ENCODE data around the gene AFM. TPM values are rescaled to one million over a fixed set of nuclear protein-coding genes. Genes with fewer than 3 reads are reported as not detected.

Gene AFM
- total RNA-seq, 1 donor from 2014 or later: not detected

DNA sequence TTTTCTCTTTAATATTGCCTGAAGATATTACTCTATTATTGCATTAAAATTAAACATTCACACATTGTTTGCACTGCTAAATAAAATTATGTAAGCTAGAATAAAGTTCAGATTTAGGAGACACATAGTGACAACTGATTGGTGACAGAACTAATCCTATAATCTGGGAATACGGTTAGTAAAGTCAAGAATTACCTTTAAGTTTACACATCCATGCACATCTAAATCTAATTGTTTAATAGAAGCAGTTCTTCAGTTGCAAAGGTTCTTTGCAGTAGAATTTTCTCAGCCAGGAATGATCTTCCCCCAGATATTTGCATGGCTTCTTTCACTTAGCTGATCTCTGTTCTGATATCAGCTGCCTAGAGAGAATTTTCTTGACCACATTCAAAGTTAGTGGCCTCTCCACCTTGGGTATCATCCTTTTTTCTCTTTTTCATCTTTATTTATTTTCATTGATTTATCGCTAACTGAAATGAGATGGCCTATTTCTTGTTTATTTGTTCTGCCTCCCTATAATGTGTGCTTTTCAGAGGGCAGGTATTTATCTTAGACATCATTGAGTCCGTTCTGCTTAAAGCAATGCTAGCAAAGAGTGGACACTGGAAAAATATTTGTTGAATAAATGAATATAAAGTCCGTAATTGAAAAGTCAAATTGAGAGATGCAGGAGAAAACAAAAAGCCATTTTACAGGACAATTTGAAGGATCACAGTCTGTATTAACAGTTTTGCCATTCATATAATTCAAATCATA is 32.9 kb upstream of the AFM start:
- no peak for DNase-seq (ENCODE audit: low read depth, low spot score)

DNA sequence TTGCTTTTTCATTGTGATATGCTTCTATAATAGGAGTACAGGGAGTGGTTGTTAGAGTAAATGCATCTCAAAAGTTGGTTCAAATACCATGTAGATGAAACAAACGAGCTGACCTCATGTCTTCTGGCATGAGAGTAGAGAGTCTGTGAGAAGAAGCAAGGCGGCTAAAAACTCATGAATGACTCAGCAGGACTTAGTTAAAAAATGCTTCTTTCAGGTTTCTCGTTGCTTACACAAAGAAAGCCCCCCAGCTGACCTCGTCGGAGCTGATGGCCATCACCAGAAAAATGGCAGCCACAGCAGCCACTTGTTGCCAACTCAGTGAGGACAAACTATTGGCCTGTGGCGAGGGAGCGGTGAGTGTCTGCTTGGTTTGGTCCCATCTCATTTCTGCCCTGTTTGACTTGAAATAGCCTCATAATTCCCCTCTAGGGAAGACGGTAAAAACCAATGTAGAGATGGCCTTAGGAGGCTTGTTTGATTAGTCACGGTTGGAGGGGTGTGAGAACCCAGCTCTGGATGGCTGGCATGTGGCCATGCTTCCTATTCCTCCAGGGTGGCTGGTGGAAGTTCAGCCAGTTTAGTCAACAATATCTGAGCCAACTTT is 31.0 kb upstream of the AFM start:
- no peak for DNase-seq (ENCODE audit: low read depth, low spot score)

DNA sequence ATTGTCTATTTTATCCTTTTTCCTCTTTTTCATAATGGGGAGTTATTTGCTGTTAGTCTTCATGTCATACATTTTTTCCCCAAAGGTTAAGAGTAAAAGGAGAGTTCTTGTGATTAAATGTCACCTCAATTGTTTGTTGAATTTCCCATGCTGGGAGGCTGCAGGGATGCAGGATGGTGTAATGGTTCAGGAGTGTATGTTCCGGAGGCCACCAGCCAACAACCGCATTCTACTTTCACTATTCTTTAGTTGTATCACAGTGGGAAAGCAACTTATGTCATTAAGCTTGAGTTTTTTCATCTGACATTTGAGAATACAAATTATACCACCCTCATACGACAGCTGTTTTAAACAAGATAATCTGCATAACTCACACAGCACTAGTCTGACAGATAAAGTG is 30.1 kb upstream of the AFM start:
- DNase-seq (ENCODE audit: low read depth, low spot score): no peak

DNA sequence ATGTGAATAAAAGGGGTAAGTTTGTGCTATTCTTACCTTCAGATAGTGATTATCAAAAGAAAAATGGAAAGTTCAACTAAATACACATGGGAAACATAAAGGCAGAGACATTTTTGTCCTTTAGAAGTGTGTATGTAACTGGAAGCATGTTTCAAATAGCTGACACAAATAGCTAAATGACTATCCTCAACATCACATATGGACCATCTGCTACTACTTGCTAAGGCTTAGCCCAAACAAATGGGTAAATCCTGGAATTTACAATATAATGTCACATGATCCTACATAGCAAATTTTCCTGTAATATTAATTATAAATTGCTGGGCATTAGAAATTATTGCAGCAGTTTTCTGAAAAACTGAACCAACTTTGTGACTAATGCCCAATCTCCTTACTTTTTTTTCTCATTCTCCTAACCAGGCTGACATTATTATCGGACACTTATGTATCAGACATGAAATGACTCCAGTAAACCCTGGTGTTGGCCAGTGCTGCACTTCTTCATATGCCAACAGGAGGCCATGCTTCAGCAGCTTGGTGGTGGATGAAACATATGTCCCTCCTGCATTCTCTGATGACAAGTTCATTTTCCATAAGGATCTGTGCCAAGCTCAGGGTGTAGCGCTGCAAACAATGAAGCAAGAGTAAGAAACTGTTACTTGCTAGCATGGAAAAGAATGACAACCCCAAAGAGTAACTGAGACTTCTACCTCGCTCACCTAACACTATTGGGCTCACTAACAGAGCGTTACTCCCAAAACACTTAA is 29.4 kb upstream of the AFM start:
- DNase-seq (ENCODE audit: low read depth, low spot score): no peak

DNA sequence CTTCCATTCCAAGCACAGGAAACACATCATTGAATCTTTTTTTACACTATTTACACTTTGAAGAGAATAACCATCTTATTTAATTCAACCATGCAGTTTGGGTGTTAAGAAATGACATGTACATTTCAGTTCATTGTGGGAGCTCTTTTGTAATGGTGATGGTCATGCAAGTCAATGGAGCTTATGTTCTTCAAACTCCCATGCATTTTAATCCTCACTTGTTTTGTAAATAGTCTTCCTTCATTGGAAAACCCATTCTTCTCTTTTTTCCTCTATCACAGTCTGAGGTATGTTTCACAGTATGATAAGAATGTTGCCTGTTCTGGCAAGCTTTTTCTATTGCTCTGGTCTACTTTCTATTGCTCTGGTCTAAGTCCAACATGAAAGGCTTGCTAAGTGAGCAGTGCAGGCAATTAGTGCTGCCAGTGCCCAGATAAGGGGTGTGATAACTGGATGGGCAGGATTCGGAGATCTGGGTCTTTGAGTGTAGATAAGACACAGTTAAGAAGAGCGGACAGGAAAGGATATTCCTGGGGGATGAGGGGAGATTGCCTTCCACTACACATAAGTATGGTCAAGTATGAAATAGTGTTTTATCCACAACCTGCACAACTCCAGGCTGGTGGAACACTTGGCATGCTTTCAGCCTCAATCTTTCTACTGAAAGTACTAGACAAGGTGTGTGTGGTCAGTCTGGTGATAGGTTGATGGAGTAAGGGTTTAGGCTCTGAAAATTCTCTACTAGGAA is 28.4 kb upstream of the AFM start:
- no peak for DNase-seq (ENCODE audit: low read depth, low spot score)

DNA sequence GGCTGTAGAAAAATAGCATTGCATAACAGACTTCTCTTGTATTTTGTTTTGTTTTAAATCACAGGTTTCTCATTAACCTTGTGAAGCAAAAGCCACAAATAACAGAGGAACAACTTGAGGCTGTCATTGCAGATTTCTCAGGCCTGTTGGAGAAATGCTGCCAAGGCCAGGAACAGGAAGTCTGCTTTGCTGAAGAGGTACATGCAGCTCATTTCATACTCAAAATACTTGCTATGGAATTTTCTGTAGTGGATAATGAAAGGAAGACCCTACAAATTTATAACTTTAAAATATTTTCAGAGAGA is 27.9 kb upstream of the AFM start:
- DNase-seq (ENCODE audit: low read depth, low spot score): no peak

DNA sequence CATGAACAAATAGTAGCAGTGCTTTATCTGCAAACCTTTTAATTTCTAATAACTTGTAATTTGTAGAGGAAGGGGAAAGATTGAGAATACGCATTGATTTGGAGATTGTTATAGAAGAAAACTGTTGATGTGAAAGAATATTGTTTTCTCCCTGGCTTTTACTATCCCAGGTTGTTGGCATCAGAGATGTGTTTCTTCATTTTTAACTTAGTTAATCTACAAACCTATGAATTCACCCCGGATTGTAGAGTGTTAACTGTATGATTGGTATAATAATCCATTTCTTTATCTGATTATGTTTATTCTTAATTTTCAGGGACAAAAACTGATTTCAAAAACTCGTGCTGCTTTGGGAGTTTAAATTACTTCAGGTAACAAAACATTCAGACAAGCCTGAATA is 26.6 kb upstream of the AFM start:
- no peak for DNase-seq (ENCODE audit: low read depth, low spot score)

DNA sequence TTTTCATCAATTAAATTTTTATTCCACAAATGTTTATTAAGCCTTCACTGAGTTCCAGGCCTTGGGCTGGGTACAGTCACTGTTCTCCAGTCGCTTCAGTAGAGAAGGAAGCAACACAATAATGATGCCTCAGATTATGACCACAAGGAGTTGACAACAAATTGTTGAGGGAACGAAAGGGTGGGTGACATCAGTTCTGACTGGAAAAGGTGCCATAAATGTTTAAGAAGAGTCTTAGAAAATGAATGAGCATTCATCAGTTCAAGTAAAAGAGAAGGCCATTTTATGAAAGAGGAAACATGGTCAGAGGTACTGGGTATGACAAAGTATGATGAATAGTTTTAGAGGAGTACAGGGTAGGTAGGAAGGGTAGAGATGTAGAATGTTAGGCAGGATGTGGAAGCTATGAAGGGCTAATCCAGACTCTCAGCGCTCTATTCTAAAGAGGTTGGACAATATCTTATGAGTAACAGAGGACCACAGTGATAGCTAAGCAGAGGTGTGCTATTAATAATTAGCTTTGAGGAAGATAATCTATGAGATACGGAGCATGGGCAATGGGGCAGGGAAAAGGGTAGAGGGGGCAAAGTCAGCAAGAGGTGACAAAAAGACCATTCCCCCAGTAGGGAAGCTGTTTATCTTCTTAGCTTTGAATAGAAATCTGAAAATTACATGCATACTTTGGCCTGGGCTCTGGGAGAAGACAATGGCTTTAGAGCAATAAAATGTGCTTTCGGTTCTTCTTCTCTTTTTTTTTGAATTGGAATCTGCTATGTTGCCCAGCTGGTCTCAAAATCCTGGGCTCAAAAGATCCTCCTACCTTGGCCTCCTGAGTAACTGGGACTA is 25.1 kb upstream of the AFM start:
- DNase-seq (ENCODE audit: low read depth, low spot score): no peak

DNA sequence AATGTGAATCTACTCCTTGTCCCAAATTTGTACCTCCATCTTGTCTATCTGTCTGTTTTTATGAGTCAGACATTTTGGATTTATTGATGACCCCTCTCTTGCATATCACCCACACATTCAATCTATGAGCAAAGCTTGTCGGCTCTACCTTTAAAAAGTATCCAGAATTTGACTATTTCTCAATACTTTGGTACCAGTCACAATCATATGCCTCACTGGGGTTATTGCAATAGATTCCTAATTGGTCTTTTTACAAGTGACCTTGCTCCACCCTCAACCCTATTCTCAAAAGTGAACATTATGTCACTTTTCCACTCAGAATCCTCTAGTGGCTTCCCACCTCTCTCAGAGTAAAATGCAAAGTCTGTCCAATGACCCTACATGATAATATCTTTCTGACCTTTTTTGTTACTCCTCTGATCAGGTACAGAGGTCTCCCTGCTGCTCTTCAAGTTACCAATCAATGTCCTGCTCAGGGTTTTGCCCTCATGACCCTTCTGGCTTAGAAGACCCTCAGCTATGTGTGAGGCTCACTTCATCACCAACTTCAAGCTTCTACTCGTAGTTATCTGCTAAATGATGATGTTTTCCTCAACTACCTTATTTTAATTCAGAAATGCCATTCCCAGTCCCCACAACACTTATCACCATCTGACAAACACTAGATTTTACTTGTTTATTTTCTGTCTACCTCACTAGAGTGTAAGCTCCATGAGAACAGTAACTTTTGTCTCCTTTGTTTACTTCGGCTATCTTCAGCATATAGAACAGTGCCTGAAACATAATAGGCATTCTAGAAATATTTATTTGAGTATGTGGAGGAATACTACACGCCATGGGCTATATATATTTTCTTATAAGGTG is 23.1 kb upstream of the AFM start:
- DNase-seq (ENCODE audit: low read depth, low spot score): no peak

DNA sequence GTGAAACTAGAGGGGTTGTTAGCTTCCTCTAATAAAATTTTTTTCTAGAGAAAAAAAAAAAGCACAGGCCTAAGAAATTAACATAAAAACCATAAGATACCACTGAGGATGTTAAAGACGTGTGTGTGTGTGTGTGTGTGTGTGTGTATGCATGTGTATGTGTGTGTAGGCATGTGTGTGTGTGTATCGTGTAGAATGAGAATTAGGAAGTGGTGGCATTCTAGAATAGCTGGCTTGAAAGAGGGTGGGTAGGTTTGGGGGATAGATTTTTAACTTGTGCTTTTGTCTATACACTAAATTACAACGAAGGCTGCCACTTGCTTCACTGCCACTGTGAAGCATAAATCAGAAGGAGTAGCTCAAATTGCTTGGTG is 22.5 kb upstream of the AFM start:
- DNase-seq (ENCODE audit: low read depth, low spot score): no peak

DNA sequence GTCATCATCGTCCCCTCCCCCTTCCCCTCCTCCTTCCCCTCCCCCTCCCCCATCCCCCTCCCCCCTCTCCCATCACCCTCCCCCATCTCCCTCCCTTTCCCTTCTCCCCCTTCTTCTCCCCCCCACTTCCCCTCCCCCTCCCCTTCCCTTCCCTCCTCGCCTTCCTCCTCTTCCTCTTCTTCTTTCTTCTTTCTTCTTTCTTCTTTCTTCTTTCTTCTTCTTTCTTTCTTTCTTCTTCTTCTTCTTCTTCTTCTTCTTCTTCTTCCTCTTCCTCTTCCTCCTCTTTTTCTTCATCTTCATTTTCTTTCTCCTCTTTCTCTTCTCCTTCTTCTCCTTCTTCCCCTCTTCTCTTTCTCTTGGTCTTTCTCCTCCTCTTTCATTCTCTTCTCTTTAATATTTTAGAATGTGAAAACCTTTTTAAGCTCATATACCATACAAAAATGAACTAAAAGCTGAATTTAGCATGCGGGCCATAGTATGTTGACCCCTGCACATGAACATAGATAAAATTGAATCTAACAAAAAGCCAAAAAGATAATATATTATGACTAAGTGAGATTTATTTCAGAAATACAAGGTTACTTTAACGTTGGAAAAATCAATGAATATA is 20.5 kb upstream of the AFM start:
- no peak for DNase-seq (ENCODE audit: low read depth, low spot score)

DNA sequence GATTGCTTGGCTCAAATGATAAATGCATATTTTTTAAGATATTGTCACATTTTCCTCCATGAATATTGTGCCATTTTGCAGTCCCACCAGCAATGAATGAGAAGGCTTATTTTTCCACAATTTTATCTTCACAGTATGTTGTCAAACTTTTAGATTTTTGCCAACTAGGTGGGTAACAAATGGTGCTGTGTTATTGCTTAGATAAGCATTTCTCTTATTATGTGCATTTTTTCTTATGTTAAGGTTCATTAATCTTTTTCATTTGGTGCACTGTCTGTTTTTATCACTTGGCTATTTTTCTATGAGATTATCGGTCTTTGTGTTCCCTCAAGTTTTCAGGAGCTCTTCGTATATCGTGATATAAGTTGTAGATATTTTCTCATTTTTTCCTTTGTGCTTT is 13.4 kb upstream of the AFM start:
- DNase-seq (ENCODE audit: low read depth, low spot score): no peak

DNA sequence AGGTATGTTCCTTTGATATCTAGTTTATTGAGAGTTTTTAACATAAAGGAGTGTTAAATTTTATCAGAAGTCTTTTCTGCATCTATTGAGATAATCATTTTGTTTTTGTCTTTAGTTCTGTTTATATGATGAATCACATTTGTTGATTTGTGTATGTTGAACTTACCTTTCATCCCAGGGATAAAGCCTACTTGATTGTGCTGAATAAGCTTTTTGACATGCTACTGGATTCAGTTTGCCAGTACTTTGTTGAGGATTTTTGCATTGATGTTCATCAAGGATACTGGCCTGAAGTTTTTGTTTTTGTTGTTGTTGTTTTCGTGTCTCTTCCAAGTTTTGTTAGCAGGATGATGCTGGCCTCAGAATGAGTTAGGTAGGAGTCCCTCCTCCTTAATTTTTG is 10.8 kb upstream of the AFM start:
- DNase-seq (ENCODE audit: low read depth, low spot score): no peak

DNA sequence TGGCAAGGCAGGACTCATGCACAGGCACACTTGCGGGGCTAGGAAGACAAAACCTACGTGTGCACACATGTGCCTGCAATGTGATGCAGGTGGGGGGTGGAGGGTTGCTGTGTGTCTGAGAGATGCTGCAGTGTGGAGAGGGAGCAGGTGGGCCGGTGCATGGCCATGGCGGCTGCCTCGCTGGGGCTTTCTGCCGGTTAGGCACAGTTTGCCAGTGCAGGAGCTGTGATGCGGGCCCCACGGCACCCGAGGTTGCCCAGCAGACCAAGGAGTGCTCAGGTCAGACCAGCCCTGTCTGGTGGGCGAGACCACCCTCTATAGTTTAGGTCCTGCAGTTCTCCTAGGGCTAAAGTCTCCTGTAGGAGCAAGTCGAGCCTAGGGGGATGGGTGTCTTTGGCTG is 4.4 kb upstream of the AFM start:
- DNase-seq (ENCODE audit: low read depth, low spot score): no peak

DNA sequence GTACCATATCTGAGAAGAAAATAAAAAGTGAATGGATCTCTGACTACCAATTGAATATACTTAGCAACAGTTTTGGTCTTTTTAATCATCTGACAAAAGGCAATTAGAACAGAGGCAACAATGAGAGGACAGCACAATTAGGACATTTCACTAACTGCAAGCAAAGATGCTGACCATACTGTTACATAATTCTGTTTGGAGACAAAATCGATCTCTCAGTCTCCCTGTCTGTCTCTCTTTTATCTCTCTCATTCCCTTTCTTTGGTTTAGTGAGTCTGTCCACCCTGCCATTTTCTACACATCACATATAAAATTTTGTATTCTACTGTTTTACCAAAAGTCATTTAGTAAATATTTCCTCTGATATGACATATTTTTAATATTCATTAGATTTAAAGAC is 2.2 kb upstream of the AFM start:
- no peak for DNase-seq (ENCODE audit: low read depth, low spot score)

DNA sequence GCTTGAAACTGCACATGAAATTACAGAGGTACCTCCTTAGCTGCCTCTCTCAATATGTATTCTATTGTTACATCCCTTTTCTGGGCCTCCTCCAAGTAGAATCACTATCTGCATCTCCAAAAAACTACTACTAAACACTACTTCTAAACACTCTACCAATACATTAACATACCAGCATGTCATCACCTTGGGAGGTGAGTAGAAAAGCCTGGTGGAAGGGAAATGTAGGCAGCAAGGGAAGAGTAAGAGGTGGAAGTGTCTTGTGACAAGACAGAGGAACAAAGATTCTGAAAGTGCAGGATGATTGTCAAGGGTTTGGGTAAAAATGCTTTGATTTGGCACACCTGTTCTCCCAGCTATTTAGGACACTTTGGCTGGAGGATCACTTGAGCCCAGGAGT is 3.5 kb downstream of the AFM start:
- no peak for DNase-seq (ENCODE audit: low read depth, low spot score)

DNA sequence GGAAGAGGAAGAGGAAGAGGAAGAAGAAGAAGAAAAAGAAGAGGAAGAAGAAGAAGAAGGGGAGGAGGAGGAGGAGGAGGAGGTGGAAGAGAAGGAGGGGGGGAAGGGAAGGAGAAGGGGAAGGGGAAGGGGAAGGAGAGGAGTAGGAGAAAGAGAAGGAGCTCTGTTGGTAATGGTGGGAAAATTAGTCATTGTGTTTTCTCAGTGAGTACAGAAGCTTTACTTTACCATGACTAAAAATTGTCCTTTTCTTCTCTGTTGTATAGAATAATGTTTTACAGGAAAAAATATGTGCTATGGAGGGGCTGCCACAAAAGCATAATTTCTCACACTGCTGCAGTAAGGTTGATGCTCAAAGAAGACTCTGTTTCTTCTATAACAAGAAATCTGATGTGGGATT is 4.1 kb downstream of the AFM start:
- DNase-seq (ENCODE audit: low read depth, low spot score): no peak

DNA sequence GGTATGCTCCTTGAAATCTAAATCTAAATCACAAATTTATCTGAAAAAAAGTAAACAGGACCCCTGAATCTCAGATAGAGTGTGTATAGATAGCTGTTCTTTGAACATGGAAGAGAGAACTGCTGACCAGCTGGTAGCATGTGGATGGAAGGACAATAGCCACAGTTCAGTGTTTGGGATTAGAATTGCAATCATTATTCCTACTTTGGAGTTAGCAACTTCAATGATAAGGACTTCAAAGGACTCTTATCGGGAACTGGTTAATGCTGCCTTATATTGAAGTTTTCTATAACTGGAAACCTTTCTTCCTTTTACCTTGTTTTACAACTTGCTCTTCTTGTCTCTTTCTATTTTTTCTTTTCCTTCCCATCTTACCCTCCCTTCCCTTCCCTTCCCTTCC is 5.0 kb downstream of the AFM start:
- DNase-seq (ENCODE audit: low read depth, low spot score): no peak

DNA sequence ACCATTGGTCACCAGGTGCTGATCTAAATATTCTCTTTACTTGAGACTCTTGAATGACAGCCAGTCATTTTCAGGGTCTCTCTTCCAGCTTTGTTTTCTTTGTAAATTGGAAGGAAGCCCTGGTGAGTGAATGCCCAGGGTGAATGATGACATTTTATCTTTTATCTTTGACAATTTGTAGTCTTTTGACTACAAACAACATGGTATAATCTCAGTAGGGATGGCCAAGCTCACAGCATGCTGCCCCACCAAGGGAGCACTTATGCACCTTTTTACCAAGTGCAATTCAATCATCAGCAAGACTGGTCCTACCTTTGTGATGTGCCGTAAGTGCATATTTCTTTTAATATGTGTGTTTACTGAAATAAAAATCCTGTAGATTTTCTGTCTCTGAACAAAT is 5.7 kb downstream of the AFM start:
- DNase-seq (ENCODE audit: low read depth, low spot score): no peak
